Measurements from ENCODE around the gene CKS2. TPM values are rescaled to one million over a fixed set of nuclear protein-coding genes. Genes with fewer than 3 reads are reported as not detected.
A peak's percentile ranks its signal among the peaks of the same experiment; 100 is the strongest.

The CKS2 gene
- total RNA-seq, 3 donors from 2014 or later (not counting 1 experiment from before 2014, with no cell fraction given), result 11.4 to 18.3 (median 16.4) TPM

GRCh38 chr9:89353989-89354388, 43.0 kb downstream of the CKS2 start:
- H3K27me3 Mint-ChIP-seq (ENCODE audit: low read depth in 2 of 2), result no peaks in the 10 kb centered on the region
- H3K36me3 Mint-ChIP-seq, result peaks cover 33% of the 10 kb centered on the region
- H3K4me3 ChIP-seq (ENCODE audit: low read length), result no peak overlapping the region
- H3K27ac ChIP-seq (ENCODE audit: low read length), result no peak overlapping the region
- H3K36me3 ChIP-seq (ENCODE audit: control insufficient read depth, insufficient read depth, low read length), result peaks cover 96% of the 10 kb centered on the region
- no peak for ATAC-seq
- no peaks in the 10 kb centered on the region for H3K27me3 ChIP-seq (ENCODE audit: control insufficient read depth, insufficient read depth, low read length)
- H3K9me3 ChIP-seq (ENCODE audit: control insufficient read depth, insufficient read depth, low read length), result no peaks in the 10 kb centered on the region
- WGBS (ENCODE audit: insufficient coverage), result 99% methylated on average over 3 of the region's 3 CpGs
- no peak overlapping the region for H3K4me3 Mint-ChIP-seq
- H3K4me1 ChIP-seq (ENCODE audit: control insufficient read depth, insufficient read depth, low read length), result peaks cover 29% of the 10 kb centered on the region
- DNase-seq, result no peak
- peak overlapping the region; percentile 49 to 82 for H3K27ac Mint-ChIP-seq
- no peak for TF ChIP-seq CTCF (IDR thresholded peaks at IDR 0.05)
- H3K9me3 Mint-ChIP-seq, result no peaks in the 10 kb centered on the region
- peaks cover 37 to 38% of the 10 kb centered on the region in 2 donors for H3K4me1 Mint-ChIP-seq
- intact Hi-C loops (cut with micrococcal nuclease), result no loop called here

GRCh38 chr9:89354471-89354870, 43.5 kb downstream of the CKS2 start:
- no peak for ATAC-seq
- Mint-ChIP-seq H3K4me3 (no peak overlapping the region), H3K36me3 (peaks cover 33% of the 10 kb centered on the region), H3K4me1 (peaks cover 37 to 38% of the 10 kb centered on the region in 2 donors), H3K27ac (peak overlapping the region in 1 of 2 donors; percentile 49), H3K9me3 (no peaks in the 10 kb centered on the region), H3K27me3 (ENCODE audit: low read depth in 2 of 2) (no peaks in the 10 kb centered on the region)
- H3K9me3 ChIP-seq (ENCODE audit: control insufficient read depth, insufficient read depth, low read length), result no peaks in the 10 kb centered on the region
- WGBS (ENCODE audit: insufficient coverage), result 98% methylated on average over 6 of the region's 6 CpGs
- H3K4me3 ChIP-seq (ENCODE audit: low read length), result no peak overlapping the region
- peaks cover 93% of the 10 kb centered on the region for H3K36me3 ChIP-seq (ENCODE audit: control insufficient read depth, insufficient read depth, low read length)
- H3K27ac ChIP-seq (ENCODE audit: low read length), result no peak overlapping the region
- no peak for TF ChIP-seq CTCF (IDR thresholded peaks at IDR 0.05)
- H3K4me1 ChIP-seq (ENCODE audit: control insufficient read depth, insufficient read depth, low read length), result peaks cover 29% of the 10 kb centered on the region
- H3K27me3 ChIP-seq (ENCODE audit: control insufficient read depth, insufficient read depth, low read length), result no peaks in the 10 kb centered on the region
- intact Hi-C loops (cut with micrococcal nuclease), result no loop called here
- DNase-seq, result no peak

- Histone ChIP-seq H3K4me3 (ENCODE audit: low read length) (no peak overlapping the region), H3K27ac (ENCODE audit: low read length) (no peak overlapping the region), H3K36me3 (ENCODE audit: control insufficient read depth, insufficient read depth, low read length) (peaks cover 92% of the 10 kb centered on the region), H3K27me3 (ENCODE audit: control insufficient read depth, insufficient read depth, low read length) (no peaks in the 10 kb centered on the region), H3K4me1 (ENCODE audit: control insufficient read depth, insufficient read depth, low read length) (peaks cover 27% of the 10 kb centered on the region), H3K9me3 (ENCODE audit: control insufficient read depth, insufficient read depth, low read length) (no peaks in the 10 kb centered on the region)
- Mint-ChIP-seq H3K4me3 (no peak overlapping the region), H3K4me1 (peaks cover 35 to 55% of the 10 kb centered on the region in 2 donors), H3K27ac (no peak overlapping the region), H3K27me3 (ENCODE audit: low read depth in 2 of 2) (no peaks in the 10 kb centered on the region), H3K36me3 (peaks cover 44% of the 10 kb centered on the region), H3K9me3 (no peaks in the 10 kb centered on the region)
- WGBS (ENCODE audit: insufficient coverage), result 88% methylated on average over 2 of the region's 2 CpGs
- intact Hi-C loops (cut with micrococcal nuclease), result no loop called here
- DNase-seq (no peak), ATAC-seq (no peak)
- no peak for TF ChIP-seq CTCF (IDR thresholded peaks at IDR 0.05)
These were observed 45.8 kb downstream of the CKS2 start for GRCh38 chr9:89356782-89357181.
